GM18858 (cell line): ENCODE results near the gene CADPS.

ENCODE experiments used
- ATAC-seq: cut with Tn5 transposase; IDR thresholded peaks from one replicate; pipeline ENCODE4 v1.9.1; 2021; ENCODE audit not compliant: unreplicated experiment

The CADPS gene

DNA sequence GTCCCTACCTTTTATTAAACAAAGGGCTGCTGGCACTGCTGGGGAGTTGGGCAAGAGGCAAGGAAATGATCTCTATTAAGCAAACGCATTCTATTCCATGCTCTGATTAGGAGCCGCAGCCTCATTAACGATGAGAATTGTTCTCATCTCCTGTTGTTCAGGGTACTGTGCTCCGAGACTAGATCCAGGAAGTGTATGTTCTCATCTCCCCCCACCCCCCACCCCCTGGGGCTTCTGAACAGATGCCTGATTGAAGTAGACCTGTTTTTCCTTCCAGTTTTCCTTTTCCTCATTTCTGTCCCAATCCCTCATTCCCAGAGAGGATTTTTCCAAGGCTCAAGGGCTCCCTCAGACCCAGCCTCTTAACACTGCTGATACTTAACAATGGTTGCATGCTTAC, 420.3 kb downstream of the CADPS start:
- ATAC-seq = no peak

DNA sequence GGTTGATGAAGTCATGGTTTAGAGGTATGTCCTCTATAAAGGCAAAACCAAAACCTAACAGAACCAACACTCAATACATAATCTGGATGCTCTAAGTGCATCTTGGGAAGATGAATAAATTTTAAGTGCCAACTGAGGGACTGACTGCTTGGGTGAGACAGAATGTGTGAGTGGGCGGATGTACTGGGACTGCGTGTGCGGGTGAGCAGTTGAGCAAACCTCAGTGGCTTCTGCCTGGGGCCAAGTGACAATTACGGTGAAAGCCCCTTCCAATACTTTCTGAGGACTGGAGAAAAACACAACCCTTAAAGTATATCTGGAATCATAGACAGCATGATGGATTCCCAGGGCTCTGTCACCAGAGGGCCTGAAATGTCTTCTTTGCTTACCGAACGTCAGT, 421.8 kb downstream of the CADPS start:
- ATAC-seq = no peak

DNA sequence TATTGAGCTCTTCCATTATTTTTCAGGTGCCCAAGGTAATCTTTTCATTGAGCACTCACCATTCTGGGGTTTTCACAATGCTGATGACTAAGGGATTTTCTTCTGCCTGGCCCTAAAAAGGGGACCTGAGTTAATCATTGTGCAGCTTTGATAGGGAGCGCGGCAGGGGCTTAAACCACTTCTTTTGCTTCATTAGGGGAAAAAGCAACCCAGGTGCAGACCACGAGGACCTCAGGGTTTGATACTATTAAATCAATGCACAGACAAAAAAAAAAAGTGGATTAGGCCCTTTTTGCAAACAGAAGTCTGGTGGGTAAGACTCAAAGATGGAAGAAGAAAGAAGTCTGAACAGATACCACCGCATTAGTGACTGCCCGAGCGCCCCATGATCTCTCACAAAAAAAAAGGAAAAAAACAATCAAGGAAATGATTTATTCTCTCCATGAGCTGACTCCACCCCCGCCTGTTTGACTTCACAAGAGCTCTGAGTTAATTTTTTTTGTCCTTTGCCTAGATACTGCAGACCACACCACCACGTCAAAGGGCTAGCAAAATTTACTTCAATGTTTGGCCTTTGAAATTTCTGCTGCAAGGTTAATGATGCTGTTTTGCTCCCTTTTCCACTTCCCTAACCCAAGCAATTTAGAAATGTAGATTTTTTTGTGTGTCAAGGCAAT, 423.9 kb downstream of the CADPS start:
- ATAC-seq = no peak

- ATAC-seq = peak; percentile 65
Measured at GRCh38 chr3:62446337-62446940, 428.8 kb downstream of the CADPS start.

DNA sequence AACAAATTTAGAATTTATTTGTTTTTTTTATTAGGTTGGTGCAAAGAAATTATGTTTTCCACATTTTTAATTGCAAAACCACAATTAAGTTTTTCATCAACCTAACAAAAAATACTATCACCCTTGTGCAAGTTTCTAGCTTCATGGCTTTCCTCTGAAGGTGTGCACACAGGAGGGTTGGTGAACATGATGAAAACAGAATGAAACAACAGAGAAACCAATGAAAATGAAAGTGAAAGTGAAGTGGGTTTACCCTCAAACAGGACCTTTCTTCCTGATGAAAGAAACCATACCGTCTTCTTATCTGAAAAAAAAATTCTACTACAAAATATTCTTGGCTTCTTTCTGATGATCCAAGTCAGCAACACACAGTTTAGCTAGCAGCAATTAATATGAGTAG, 429.9 kb downstream of the CADPS start:
- no peak for ATAC-seq

DNA sequence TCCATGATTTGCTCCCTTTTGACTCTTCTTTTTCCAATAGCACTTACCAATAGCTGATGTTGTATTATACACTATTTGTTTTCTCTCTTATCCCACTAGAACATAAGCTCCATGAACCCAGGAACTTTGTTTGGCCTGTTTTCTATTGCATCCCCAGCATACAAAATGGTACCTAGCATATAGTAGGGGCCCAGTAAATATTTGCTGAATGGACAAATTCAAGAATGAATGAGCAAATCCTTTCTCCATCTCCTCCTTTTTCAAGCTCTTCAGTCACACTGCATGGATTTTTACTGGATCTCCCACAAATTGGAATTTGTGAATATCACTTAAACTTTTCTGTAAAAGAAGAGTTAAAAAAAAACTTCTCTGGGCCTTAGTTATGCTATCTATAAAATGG, 435.2 kb downstream of the CADPS start:
- no peak for ATAC-seq

GRCh38 chr3:62439176-62439813, 435.9 kb downstream of the CADPS start:
- no peak for ATAC-seq

DNA sequence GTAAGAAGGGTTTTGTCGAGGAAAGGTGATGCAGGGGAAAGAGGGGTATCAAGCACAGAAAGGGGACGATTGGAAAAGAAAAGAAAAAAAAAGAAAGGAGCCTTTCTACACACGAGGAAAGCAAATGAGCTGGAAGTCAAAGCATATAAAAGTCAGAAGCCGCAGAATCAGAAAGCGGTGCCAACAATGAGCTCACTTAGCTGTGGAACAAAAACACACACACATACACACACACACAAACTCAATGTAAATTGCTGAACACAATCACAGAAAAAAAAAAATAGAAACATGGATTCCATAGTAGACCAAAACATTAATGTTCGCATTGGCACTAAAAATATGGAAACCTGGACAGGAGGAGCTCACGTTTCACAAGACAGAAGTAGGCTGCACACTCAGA, 438.4 kb downstream of the CADPS start:
- no peak for ATAC-seq

GRCh38 chr3:62433396-62433795, 441.8 kb downstream of the CADPS start:
- no peak for ATAC-seq

DNA sequence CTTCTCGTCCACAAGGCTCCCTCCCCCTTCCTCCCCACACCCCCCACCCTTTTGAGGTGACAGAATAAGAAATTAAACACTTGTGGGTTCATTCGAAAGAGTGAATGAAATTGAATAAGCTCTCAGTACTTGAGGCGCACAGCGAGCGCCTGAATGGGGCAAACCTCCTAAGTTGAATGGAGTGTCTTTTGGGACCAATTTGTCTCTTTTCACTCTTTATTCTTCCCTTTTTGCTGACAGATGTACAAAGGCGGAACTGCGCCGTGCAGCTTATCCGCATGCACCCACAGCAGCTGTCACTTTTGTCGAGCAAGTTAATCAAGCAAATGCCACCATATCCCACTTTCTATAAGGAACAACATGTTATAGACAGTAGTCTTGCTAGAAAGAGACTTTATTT, 454.0 kb downstream of the CADPS start:
- no peak for ATAC-seq

DNA sequence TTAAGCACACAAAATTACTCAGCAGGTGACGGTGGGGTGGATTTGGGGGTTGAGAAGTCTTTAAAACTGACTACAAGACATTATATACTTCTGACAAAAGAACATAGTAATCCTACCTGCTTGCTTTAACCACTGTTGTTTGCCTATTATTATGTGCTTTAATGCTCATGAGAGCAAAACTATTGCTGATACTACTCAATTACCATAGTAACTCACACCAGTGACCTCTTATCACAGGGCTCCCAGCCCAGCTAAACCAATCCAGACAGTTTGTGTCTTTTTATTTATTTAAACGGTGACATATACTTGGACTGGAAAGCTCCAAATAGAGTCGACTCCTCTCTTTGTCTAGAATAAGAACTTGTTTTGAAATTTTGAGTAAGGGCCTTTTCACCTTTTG, 459.1 kb downstream of the CADPS start:
- ATAC-seq = no peak

DNA sequence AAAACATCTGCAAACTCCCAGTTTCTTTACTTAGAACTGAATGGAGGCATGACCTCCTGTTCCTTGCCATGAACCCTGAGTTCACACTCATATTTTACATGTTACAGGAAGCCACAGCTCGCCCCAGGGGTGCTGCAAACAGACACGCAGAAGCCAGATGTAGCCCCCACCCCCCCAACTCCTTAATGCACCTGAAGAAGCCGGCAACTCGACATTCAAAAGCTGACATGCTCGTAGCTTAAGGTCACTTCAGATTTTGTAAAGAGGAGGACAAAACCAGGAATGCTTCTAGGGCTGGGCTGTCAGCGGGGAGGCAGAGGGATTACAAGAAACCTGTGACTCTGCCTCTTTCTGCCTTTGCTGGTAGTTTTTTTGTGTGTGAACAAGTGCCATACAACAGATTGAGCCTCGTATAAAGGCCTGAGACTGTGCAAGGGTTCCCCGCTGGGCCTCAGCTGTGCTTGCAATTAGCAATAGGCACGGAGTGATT, 459.9 kb downstream of the CADPS start:
- ATAC-seq = no peak

- ATAC-seq = no peak
Measured at GRCh38 chr3:62414786-62415185, 460.4 kb downstream of the CADPS start.

DNA sequence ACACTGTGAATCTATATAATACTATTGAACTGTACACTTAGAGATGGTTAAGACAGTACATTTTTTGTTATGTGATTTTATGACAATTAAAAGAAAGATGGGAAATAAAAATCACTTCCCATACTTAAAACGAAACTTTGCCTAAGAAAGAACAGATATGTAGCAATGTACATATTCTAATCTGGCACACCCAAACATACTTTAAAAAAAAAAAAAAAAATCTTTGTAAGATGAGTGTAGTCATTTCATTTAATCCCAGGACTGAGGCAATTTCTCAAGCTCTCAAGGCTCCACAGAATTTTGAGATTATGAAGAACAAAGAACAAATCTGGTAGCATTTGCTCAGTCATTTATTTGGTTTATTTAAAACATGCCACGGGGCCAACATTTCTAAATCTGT, 461.5 kb downstream of the CADPS start:
- ATAC-seq = no peak

GRCh38 chr3:62406945-62407344, 468.3 kb downstream of the CADPS start:
- ATAC-seq = no peak

GRCh38 chr3:62405566-62405965, 469.6 kb downstream of the CADPS start:
- no peak for ATAC-seq

DNA sequence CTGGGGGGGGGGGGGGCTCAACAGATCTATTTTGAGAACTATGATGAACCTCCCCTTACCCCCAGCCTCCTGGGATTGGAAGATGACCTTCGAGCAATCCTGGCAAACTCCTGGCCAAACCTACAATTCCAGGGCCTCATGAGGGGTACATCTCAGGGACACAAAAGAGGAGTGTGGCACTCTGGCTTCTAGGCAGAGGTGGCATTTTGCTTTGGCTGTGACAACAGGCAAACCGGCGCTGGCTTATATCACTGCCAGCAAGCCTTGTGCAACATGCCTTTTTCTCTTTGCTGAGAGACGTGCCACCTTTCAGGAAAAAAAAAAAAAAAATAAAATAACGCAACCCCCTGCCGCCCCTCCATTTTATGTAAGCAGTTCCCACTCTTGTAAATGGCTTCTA, 470.1 kb downstream of the CADPS start:
- no peak for ATAC-seq

GRCh38 chr3:62404321-62404720, 470.9 kb downstream of the CADPS start:
- ATAC-seq = no peak

GRCh38 chr3:62403765-62404164, 471.5 kb downstream of the CADPS start:
- ATAC-seq = no peak

DNA sequence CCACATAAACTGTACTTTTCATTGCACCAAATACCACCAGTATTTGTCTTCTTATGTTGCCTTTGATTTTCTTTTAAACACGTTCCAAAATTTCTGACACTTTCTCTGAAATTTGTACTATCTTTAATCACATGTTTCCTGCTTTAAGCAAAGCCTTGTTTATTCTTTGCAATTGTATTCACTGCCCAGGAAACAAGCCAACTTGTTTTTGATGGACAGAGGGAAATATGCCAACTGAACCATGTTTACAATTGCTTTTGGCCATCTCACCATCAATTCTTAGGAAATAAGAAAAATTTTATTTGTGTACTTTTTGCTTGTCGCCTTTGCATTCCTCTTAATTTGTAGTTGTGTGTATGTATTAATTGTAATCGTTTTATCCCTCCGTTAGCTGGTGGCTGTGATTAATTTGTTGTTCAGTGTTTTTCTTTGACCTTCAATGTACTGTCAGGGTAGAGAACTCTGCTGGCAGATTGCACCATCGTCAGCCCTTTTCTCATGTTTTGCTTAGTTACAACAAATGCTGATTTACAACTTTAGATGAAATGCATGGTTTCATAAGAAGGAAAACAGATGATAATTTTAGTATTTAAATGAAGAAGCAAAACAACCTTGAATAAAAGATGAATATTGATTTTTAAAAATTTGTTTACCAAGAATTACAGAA, 482.5 kb downstream of the CADPS start:
- no peak for ATAC-seq

- no peak for ATAC-seq
Measured at GRCh38 chr3:62387251-62387650, 488.0 kb downstream of the CADPS start.

DNA sequence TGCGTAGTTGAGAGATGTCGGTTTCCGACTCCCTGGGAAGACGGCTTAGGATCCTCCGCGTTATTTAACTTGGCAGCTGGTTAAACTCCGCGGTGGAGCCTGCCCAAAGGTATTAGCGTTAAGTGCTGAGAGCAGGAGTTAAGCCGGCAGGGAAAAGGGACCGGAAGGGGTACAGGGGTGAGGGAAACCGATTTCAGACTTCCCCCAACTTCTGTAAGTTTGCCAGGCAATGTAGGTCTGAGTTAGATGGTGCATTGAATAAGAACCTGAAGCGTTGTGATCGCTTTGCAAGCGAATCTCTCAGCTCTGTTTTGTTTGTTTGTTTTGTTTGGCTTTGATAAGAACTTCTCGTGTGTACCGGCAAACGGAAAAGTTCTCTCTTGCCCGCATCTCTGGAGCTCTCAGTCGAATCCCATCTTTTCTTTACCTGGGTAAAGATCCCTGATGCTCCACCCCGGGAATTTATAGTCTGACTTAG, 495.9 kb downstream of the CADPS start:
- ATAC-seq = no peak
